Activated naive CD8-positive, alpha-beta T cell treated with anti-CD3 and anti-CD28 coated beads, Interleukin-2, amount 50 U/mL, for 16 hours (primary cell): ENCODE data around the gene SORCS2.

Experiments
- DNase-seq: peaks from one replicate; pipeline ENCODE4 v3.0.0-alpha.2; 2020; ENCODE audit warnings: low read depth, low spot score

Gene SORCS2

DNA sequence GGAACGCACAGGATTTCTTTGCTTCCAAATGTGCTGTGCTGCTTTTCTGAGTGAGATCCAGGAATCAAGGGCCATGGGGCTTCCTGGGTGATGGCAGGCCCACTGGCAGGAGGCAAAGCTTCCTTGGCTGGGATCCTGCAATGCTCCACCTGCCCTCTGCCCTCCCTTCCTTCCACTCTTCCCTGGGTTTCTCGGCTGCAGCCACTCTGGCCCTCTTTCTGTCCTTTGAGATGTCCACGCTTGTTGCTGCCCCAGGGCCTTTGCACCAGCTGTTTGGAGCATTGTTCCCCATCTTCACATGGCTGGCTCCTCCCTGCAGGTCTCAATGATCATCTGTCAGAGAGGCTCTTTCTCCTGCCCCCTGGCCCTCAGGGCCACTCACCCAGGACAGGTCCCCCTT, 163.5 kb downstream of the SORCS2 start:
- DNase-seq, result no peak

GRCh38 chr4:7356667-7357310, 164.5 kb downstream of the SORCS2 start:
- no peak for DNase-seq

DNA sequence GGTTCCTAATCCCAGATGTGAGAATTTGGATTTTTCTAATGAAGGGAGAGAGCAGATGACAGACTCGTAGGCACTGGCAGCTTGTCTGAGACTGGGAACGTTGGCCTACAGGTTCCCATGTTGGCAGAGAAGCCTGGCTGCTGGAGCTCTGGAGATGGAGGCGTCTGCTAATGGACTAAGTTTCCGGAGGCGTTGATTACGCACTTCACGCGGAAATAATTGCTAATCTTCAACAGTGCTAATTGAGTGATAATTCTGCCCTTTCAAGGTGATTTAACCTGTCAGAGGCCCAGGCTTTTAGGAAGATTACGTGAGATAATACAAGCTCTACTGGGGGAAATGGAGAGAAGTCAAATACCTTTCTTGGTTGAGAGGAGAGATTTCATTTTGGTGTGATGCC, 165.0 kb downstream of the SORCS2 start:
- no peak for DNase-seq

GRCh38 chr4:7358100-7358735, 165.9 kb downstream of the SORCS2 start:
- no peak for DNase-seq

DNA sequence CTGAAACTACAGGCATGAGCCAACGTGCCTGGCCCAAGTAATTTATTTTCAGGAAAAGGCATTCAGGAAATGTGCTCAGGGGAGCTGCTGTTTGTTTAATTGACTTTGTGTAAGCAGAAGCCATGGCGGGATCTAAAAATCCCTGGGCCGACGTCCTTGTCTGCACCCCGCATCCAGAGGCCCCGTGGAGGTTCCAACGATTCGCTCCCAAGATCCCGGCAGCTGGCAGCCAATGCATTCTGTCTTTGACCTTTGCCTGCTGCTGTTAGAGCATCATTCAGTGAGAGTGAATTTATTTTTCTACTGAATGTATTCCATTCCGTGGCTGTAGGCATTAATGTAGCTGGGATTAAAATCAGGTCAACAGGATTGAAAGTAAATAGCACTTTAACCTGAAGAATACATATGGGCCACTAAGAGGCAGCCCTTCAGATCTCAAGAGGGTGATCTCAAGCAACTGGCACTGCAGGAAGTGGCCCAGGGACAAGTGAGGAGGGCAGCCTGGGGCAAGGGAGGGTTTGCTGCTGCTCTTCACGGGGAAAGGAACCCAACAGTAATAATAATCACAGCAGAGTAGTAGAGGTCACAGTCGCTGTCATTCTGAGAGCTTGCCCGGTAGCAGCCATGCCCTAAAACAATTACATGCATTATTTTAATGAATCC, 167.2 kb downstream of the SORCS2 start:
- DNase-seq, result no peak

- no peak for DNase-seq
These were observed 168.5 kb downstream of the SORCS2 start for GRCh38 chr4:7360806-7361205.

- no peak for DNase-seq
These were observed 169.1 kb downstream of the SORCS2 start for GRCh38 chr4:7361280-7361895.

GRCh38 chr4:7362341-7362740, 170.0 kb downstream of the SORCS2 start:
- no peak for DNase-seq

GRCh38 chr4:7362862-7363430, 170.6 kb downstream of the SORCS2 start:
- DNase-seq, result no peak

GRCh38 chr4:7364979-7365378, 172.6 kb downstream of the SORCS2 start:
- no peak for DNase-seq

GRCh38 chr4:7365462-7366179, 173.3 kb downstream of the SORCS2 start:
- no peak for DNase-seq

- no peak for DNase-seq
These were observed 174.0 kb downstream of the SORCS2 start for GRCh38 chr4:7366180-7366945.

DNA sequence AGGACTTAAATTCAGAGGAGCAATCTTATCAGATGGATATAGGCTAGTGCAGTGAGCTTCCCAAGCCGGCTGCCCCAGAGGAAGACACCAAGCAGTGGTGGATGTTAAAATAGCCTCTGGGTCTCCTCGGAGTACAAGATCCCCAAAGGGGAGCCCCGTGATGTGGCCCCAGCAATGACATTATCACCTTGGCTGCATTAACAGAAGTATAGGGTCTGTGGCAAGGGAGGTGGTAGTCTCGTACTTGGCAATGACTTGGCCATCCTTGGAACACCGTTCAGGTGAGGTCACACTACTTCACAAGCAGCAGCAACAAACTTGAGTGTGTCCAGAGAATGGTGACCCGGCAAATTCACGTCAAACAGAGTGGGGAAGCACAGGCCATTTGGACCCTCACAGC, 174.6 kb downstream of the SORCS2 start:
- DNase-seq, result no peak

- no peak for DNase-seq
These were observed 175.1 kb downstream of the SORCS2 start for GRCh38 chr4:7367406-7367805.

DNA sequence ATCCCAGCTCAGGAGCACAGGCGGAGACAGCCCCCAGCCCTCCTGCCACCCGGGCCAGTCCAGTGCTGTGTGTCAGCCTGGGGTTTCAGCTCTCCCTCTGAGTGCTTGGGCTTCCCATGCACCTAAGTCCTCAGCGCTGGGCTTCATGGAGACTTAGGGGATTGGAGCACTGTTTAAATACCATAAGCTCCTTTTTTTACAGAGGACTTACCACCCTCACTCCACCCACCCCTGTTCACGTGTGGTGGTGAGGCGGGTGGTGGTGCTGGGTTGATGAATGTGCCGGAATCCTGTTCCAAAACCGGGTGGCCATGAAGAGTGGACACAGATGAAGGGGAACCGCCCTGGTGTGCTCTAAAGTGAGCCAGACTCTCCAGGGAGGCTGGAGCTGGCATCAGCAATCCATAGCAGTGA, 175.5 kb downstream of the SORCS2 start:
- no peak for DNase-seq

DNA sequence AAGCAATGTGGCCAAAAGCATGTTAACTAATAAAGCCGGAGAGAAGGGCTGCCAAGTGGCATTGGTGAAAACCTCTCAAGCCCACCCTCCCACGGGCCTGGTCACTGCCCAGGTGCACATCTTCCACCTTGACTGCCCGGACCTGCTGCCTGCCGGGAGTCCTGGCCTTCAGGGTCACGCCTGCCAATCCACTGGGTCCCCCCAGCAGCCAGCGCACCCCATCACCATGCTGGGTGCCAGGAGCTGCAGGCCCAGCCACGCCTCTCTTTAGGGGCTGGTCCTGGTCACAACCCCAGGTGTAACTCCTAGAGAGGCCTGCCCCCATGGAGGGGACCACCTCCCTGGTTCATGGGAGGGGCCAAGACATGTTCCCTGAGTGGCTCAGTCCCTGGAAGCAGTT, 176.0 kb downstream of the SORCS2 start:
- no peak for DNase-seq

DNA sequence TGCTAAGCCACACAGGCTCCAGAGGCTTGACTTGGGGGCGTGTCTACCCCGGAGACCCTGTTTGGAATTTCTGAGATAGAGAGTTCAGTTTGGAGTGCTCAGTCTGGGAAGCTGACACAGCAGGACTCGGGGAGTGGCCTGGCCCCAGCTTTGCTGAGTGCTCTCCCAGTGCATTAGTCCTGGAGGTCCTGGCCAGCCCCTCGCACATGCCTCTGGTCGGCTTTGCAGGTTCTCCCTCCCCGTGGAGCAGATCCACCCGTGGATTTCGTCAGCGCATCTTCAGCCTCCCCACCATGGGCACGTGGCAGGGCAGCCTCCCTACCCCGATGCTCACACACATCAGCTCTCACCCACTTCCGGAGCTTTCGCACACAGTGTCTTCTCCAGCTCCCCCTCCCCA, 177.2 kb downstream of the SORCS2 start:
- DNase-seq, result no peak

GRCh38 chr4:7370038-7370437, 177.7 kb downstream of the SORCS2 start:
- no peak for DNase-seq

GRCh38 chr4:7371210-7371941, 179.0 kb downstream of the SORCS2 start:
- no peak for DNase-seq

- no peak for DNase-seq
These were observed 180.3 kb downstream of the SORCS2 start for GRCh38 chr4:7372673-7373072.
